RWPE2 (cell line): ENCODE data around the gene SNTB2.

Experiments used
- ATAC-seq: fragments of 200-7000 bp; cut with Tn5 transposase; 3 replicates; pipeline ENCODE4 v1.9.1; 2021; ENCODE audit warnings: low read depth
- DNase-seq: peaks from one replicate; pipeline ENCODE4 v3.0.0-alpha.2; 2020; ENCODE audit warnings: low spot score
- H3K27ac ChIP-seq: fragments of 450-650 bp; 2 replicates; pipeline ENCODE4 v1.5.1; 2017; ENCODE audit warnings: mild to moderate bottlenecking; ENCODE audit not compliant: poor library complexity, severe bottlenecking
- H3K27me3 ChIP-seq: fragments of 250-450 bp; sonication (Bioruptor Pico); 2 replicates; pipeline ENCODE4 v1.5.1; 2021; ENCODE audit warnings: mild to moderate bottlenecking, moderate library complexity; ENCODE audit not compliant: insufficient read depth, poor library complexity, severe bottlenecking
- H3K36me3 ChIP-seq: fragments of 250-450 bp; sonication (Bioruptor Pico); 2 replicates; pipeline ENCODE4 v1.5.1; 2020; ENCODE audit warnings: low read depth, mild to moderate bottlenecking, moderate library complexity
- H3K4me1 ChIP-seq: fragments of 250-450 bp; sonication (Bioruptor Pico); 2 replicates; pipeline ENCODE4 v1.5.1; 2021; ENCODE audit warnings: mild to moderate bottlenecking, moderate library complexity; ENCODE audit not compliant: insufficient read depth, poor library complexity, severe bottlenecking
- H3K4me3 ChIP-seq: fragments of 250-450 bp; sonication (Bioruptor Pico); 2 replicates; pipeline ENCODE4 v1.5.1; 2021; ENCODE audit warnings: mild to moderate bottlenecking, moderate library complexity; ENCODE audit not compliant: severe bottlenecking
- H3K9me3 ChIP-seq: fragments of 250-450 bp; sonication (Bioruptor Pico); 2 replicates; pipeline ENCODE4 v1.5.1; 2021; ENCODE audit warnings: mild to moderate bottlenecking, moderate library complexity; ENCODE audit not compliant: severe bottlenecking
- TF ChIP-seq, protein P1 (sequence below): fragments of 450-650 bp; IDR thresholded peaks from one replicate; pipeline ENCODE4 v1.5.1; 2017; ENCODE audit warnings: mild to moderate bottlenecking, moderate library complexity; ENCODE audit not compliant: poor library complexity, severe bottlenecking

SNTB2 gene

DNA sequence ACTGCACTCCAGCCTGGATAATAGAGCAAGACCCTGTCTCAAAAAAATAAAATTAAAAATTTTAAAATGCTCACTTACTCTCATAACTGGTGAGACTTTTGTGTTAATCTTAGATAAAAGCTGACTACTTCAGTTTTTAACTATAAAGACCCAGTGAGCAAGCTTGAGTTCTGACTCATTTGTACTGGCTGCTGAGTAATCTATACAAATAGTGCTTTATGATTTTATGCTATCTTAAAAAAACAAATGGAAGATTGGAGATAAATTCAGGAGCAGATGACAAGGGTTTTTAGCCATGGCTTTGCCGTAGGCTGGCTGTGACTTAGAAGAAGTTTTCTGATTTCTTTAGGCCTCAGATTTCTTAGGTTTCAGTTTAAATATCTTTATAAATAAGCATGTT lies 30.5 kb downstream of the SNTB2 start:
- Histone ChIP-seq H3K36me3 (no peaks in the 10 kb centered on the region), H3K4me3 (no peak overlapping the region), H3K27me3 (no peaks in the 10 kb centered on the region), H3K27ac (peak overlapping the region; percentile 13), H3K4me1 (peaks cover 27% of the 10 kb centered on the region), H3K9me3 (no peaks in the 10 kb centered on the region)
- ATAC-seq (peak; percentile 88), DNase-seq (no peak)
- TF ChIP-seq, protein P1, sequence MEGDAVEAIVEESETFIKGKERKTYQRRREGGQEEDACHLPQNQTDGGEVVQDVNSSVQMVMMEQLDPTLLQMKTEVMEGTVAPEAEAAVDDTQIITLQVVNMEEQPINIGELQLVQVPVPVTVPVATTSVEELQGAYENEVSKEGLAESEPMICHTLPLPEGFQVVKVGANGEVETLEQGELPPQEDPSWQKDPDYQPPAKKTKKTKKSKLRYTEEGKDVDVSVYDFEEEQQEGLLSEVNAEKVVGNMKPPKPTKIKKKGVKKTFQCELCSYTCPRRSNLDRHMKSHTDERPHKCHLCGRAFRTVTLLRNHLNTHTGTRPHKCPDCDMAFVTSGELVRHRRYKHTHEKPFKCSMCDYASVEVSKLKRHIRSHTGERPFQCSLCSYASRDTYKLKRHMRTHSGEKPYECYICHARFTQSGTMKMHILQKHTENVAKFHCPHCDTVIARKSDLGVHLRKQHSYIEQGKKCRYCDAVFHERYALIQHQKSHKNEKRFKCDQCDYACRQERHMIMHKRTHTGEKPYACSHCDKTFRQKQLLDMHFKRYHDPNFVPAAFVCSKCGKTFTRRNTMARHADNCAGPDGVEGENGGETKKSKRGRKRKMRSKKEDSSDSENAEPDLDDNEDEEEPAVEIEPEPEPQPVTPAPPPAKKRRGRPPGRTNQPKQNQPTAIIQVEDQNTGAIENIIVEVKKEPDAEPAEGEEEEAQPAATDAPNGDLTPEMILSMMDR = no peak

DNA sequence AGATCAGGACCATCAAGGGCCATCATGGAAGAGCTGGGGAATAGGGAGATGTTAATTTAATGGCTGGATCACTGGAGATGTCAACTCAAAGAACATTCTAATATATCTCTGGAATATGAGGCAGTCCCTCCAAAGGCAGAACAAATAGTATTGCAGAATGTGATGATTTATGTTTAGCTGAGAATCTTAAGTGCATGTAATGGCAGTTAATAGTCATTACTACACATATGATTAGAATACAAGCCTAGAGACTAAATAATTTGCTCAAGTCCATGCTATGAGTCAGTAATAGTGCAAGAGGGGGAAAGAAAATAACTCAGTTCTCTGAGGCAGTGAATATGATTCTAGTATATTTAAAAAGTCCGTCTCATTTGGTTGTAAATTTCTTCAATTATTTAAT lies 32.3 kb downstream of the SNTB2 start:
- Histone ChIP-seq H3K4me1 (peaks cover 27% of the 10 kb centered on the region), H3K27ac (no peak overlapping the region), H3K9me3 (no peaks in the 10 kb centered on the region), H3K36me3 (no peaks in the 10 kb centered on the region), H3K4me3 (no peak overlapping the region), H3K27me3 (no peaks in the 10 kb centered on the region)
- DNase-seq = no peak
- no peak for ATAC-seq
- TF ChIP-seq, protein P1 = no peak

DNA sequence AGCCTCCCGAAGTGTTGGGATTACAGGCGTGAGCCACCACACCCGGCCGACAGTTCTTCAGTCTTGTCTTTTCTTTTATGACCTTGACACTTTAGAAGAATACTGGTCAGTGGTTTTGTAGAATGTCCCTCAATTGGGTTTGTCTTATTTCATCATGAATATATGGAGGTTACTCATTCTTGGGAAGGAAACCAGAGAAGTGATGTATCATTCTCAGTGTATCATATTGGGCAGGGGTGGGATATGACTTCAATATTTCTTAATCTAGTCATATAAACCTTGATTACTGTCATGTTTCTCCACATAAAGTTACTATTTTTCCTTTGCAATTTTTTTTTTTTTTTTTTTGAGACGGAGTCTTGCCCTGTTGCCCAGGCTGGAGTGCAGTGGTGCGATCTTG lies 36.9 kb downstream of the SNTB2 start:
- no peak for DNase-seq
- no peak overlapping the region for H3K27ac ChIP-seq
- no peak overlapping the region for H3K4me3 ChIP-seq
- H3K27me3 ChIP-seq = no peaks in the 10 kb centered on the region
- no peaks in the 10 kb centered on the region for H3K36me3 ChIP-seq
- peaks cover 12% of the 10 kb centered on the region for H3K4me1 ChIP-seq
- no peak for ATAC-seq
- TF ChIP-seq, protein P1 = no peak
- no peaks in the 10 kb centered on the region for H3K9me3 ChIP-seq

DNA sequence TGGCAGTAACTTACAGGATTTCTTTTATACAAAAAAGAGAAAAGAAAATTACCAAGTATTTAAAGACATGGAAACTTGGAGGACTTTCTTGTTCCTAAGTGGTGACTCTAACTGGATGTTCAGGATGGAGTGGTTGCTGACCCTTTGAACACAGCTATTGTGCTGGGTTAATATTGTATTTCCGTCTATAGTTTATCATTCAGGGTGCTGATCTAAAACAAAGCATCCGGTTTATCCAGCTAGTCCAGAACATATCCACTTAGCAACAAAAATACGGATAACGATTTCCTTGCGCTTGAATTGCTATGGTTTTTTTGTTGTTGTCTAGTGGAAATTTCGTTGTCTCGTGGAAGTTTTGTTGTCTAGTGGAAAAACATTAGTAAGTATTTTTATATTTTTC lies 38.2 kb downstream of the SNTB2 start:
- DNase-seq (no peak), ATAC-seq (no peak)
- H3K9me3 ChIP-seq = no peaks in the 10 kb centered on the region
- H3K4me3 ChIP-seq = no peak overlapping the region
- H3K27ac ChIP-seq = no peak overlapping the region
- no peaks in the 10 kb centered on the region for H3K36me3 ChIP-seq
- peaks cover 12% of the 10 kb centered on the region for H3K4me1 ChIP-seq
- TF ChIP-seq, protein P1 = no peak
- H3K27me3 ChIP-seq = no peaks in the 10 kb centered on the region

DNA sequence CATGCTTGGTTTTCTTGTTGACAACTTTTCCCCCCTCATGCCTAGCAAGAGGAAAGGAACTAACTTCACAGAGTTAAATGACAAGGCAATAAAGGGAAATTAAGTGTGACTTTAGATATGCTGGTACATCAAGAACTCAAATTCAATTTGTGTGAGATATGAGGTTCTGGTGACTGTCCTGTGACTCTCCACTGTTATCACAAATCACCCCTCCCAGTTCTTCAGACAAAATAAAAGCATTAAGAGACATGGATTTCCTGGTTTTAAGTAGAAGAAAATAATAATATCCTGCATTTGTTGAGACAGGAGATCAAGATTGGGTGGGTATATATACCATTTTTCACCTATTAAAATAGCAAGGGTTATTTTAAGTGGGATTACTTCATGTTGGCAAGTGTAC lies 46.2 kb downstream of the SNTB2 start:
- Histone ChIP-seq H3K9me3 (no peaks in the 10 kb centered on the region), H3K36me3 (no peaks in the 10 kb centered on the region), H3K4me3 (no peak overlapping the region), H3K27ac (no peak overlapping the region), H3K4me1 (no peaks in the 10 kb centered on the region), H3K27me3 (no peaks in the 10 kb centered on the region)
- TF ChIP-seq, protein P1 = no peak
- DNase-seq = no peak
- ATAC-seq = no peak
